Left lung (tissue), 10 donors: ENCODE results near the gene HUNK. TPM values are rescaled to one million over a fixed set of nuclear protein-coding genes. Genes with fewer than 3 reads are reported as not detected.
"Not testable (repeated sequence)": the region's sequence is repeated elsewhere in the genome, so short reads cannot be mapped to it uniquely, and the experiment has no call there.

Experiments used
- ATAC-seq: fragments of 200-7000 bp; cut with Tn5 transposase; one replicate; pipeline ENCODE4 v1.9.1; 2020; ENCODE audit warnings: moderate library complexity
- DNase-seq, 4 donors: peaks; one replicate each; pipeline ENCODE4 v3.0.0-alpha.2; 2013 to 2020
- H3K27ac ChIP-seq, 2 donors: fragments of 200-600 bp; sonication (generic) in 1 of 2; one replicate each; pipeline versions ENCODE4 v1.5.0 to v1.8.0; 2020 to 2021
- H3K27me3 ChIP-seq, 2 donors: fragments of 200-600 bp; sonication (generic) in 1 of 2; one replicate each; pipeline versions ENCODE4 v1.5.0 to v1.8.0; 2020 to 2021
- H3K36me3 ChIP-seq, 2 donors: fragments of 200-600 bp; sonication (generic) in 1 of 2; one replicate each; pipeline versions ENCODE4 v1.5.0 to v1.8.0; 2020 to 2021
- H3K4me1 ChIP-seq, 2 donors: fragments of 200-600 bp; one replicate each; pipeline ENCODE4 v1.8.0; 2021
- H3K4me3 ChIP-seq, 2 donors: fragments of 200-600 bp; sonication (generic) in 1 of 2; one replicate each; pipeline versions ENCODE4 v1.5.0 to v1.8.0; 2020 to 2021; ENCODE audit warnings: mild to moderate bottlenecking in 1 of 2
- H3K9me3 ChIP-seq, 2 donors: fragments of 200-600 bp; sonication (generic) in 1 of 2; one replicate each; pipeline versions ENCODE4 v1.5.0 to v1.8.0; 2020 to 2021
- CTCF ChIP-seq, 2 donors: fragments of 200-600 bp; sonication (generic) in 1 of 2; IDR thresholded peaks; one replicate each; pipeline versions ENCODE4 v1.5.0 to v1.8.0; 2021; ENCODE audit warnings: antibody characterized with exemption in 2 of 2
- intact Hi-C, 2 donors: fragments of 100-400 bp; cut with DNase I; formaldehyde crosslinking; loops; one replicate each; pipeline versions ENCODE4 v1.11.2 to v1.14.2; 2022
- polyA plus RNA-seq, 6 donors: library from polyadenylated mRNA; unstranded; fragments of 120-200 nt; gene quantifications; one replicate each; pipeline ENCODE4 v1.2.1, GENCODE V29; 2013; ENCODE audit not compliant: insufficient read length in 6 of 6
- total RNA-seq, 2 donors: library from RNA; stranded (reverse); fragmentation: NEBNext Ultra II Directional; extraction: Animal tissue kit (Norgen Biotek cat#: 25700); gene quantifications; one replicate each; pipeline ENCODE4 v1.2.1, GENCODE V29; 2021
- donor health status: DM: no; HTN: yes; CAD: no.
- donor health status: DM: no; HTN: no; CAD: no.

The HUNK gene
- total and polyA plus RNA-seq, 8 donors: 2.9 to 7.4 (median 6.0) TPM

DNA sequence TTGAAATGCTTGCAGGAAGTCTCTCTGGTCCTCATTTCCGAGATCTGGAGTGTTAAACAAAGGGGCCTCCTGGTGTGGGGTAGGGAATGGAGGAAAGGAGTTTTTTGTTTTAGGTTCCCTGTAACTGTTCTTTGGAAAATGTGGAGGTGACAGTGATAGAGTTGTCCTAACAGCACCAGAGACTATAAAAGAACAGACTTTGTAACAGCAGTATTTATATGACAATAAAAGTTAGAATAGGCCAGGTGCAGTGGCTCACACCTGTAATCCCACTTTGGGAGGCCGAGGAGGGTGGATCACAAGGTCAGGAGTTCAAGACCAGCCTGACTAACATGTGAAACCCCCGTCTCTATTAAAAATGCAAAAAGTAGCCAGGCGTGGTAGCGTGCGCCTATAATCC is 68.9 kb downstream of the HUNK start:
- Histone ChIP-seq H3K27me3 (no peaks in the 10 kb centered on the region), H3K36me3 (no peaks in the 10 kb centered on the region), H3K27ac (no peak overlapping the region), H3K9me3 (no peaks in the 10 kb centered on the region), H3K4me3 (no peak overlapping the region), H3K4me1 (no peaks in the 10 kb centered on the region)
- intact Hi-C loops: no loop called here
- no peak for DNase-seq
- TF ChIP-seq CTCF (IDR thresholded peaks at IDR 0.05): no peak
- no peak for ATAC-seq

DNA sequence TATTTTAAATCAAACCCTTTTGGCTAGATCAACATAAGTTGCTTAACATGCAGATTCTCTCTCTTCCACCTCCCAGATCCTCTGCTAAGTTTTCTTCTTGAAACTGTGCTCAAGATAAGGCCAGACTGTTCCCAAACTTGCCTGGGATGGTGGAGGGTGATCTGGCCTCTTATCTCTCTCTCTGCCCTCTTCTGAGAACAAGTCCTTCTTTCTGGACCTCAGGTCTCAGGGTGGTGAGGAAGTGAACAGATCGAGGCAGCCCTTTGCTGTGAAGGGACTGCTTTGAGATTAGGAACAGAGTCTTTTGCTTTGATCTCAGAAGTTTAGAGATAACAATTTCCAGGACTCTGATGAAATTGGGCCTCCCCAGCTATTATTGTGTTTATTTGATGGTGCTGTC is 70.7 kb downstream of the HUNK start:
- DNase-seq (no peak), ATAC-seq (no peak)
- intact Hi-C loops: no loop called here
- no peak for TF ChIP-seq CTCF (IDR thresholded peaks at IDR 0.05)
- no peak overlapping the region for H3K27ac ChIP-seq
- H3K4me1 ChIP-seq: no peaks in the 10 kb centered on the region
- H3K9me3 ChIP-seq: no peaks in the 10 kb centered on the region
- no peak overlapping the region for H3K4me3 ChIP-seq
- H3K27me3 ChIP-seq: no peaks in the 10 kb centered on the region
- H3K36me3 ChIP-seq: no peaks in the 10 kb centered on the region

GRCh38 chr21:31945141-31945540 is 72.3 kb downstream of the HUNK start:
- no peak for DNase-seq

GRCh38 chr21:31945546-31945945 is 72.7 kb downstream of the HUNK start:
- ATAC-seq (peak; percentile 60), DNase-seq (peak in 2 of 4 donors; percentile 83 to 87)
- Histone ChIP-seq H3K4me3 (no peak overlapping the region), H3K9me3 (no peaks in the 10 kb centered on the region), H3K36me3 (no peaks in the 10 kb centered on the region), H3K4me1 (no peaks in the 10 kb centered on the region), H3K27me3 (no peaks in the 10 kb centered on the region), H3K27ac (no peak overlapping the region)
- no peak for TF ChIP-seq CTCF (IDR thresholded peaks at IDR 0.05)
- intact Hi-C loops: no loop called here

More at GRCh38 chr21:31945141-31945540, 72.3 kb downstream of the HUNK start:
- intact Hi-C loops: no loop called here
- Histone ChIP-seq H3K9me3 (no peaks in the 10 kb centered on the region), H3K4me1 (no peaks in the 10 kb centered on the region), H3K36me3 (no peaks in the 10 kb centered on the region), H3K27me3 (no peaks in the 10 kb centered on the region), H3K4me3 (no peak overlapping the region), H3K27ac (no peak overlapping the region)
- ATAC-seq: no peak
- no peak for TF ChIP-seq CTCF (IDR thresholded peaks at IDR 0.05)

- DNase-seq (no peak), ATAC-seq (no peak)
- Histone ChIP-seq H3K9me3 (no peaks in the 10 kb centered on the region), H3K4me3 (no peak overlapping the region), H3K27me3 (no peaks in the 10 kb centered on the region), H3K27ac (no peak overlapping the region), H3K36me3 (no peaks in the 10 kb centered on the region), H3K4me1 (no peaks in the 10 kb centered on the region)
- no peak for TF ChIP-seq CTCF (IDR thresholded peaks at IDR 0.05)
- intact Hi-C loops: no loop called here
Measured at GRCh38 chr21:31946231-31946630, 73.4 kb downstream of the HUNK start.

DNA sequence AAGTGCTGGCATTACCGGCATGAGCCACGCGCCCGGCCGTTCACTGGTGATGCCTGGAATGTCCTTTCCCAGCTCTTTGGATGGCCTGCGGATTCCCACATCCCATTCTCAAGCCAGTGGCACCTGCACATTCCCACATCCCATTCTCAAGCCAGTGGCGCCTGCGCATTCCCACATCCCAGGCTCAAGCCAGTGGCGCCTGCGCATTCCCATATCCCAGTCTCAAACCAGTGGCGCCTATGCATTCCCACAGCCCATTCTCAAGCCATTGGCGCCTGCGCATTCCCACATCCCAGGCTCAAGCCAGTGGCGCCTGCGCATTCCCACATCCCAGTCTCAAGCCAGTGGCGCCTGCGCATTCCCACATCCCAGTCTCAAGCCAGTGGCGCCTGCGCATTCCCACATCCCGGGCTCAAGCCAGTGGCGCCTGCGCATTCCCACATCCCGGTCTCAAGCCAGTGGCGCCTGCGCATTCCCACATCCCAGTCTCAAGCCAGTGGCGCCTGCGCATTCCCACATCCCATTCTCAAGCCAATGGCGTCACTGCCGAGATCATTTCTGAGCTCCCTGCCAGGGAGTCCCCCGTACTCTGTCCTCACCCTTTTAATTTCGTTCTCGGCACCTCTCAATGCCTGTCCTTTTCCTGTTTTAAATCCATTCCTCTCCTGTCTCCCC is 74.2 kb downstream of the HUNK start:
- DNase-seq, H3K9me3 ChIP-seq, intact Hi-C loops, H3K36me3 ChIP-seq, H3K4me3 ChIP-seq, H3K27me3 ChIP-seq, H3K27ac ChIP-seq, H3K4me1 ChIP-seq, ATAC-seq: not testable (repeated sequence)
